NCI-H446 treated with DMSO at 0.1 percent for 48 hours (cell line): ENCODE measurements around the gene CEACAM16.
"Not testable (repeated sequence)": the region's sequence is repeated elsewhere in the genome, so short reads cannot be mapped to it uniquely, and the experiment has no call there.

Experiments used
- DNase-seq: peaks from one replicate; lab custom pipeline; 2025; lab: John Stamatoyannopoulos, UW

CEACAM16 gene

DNA sequence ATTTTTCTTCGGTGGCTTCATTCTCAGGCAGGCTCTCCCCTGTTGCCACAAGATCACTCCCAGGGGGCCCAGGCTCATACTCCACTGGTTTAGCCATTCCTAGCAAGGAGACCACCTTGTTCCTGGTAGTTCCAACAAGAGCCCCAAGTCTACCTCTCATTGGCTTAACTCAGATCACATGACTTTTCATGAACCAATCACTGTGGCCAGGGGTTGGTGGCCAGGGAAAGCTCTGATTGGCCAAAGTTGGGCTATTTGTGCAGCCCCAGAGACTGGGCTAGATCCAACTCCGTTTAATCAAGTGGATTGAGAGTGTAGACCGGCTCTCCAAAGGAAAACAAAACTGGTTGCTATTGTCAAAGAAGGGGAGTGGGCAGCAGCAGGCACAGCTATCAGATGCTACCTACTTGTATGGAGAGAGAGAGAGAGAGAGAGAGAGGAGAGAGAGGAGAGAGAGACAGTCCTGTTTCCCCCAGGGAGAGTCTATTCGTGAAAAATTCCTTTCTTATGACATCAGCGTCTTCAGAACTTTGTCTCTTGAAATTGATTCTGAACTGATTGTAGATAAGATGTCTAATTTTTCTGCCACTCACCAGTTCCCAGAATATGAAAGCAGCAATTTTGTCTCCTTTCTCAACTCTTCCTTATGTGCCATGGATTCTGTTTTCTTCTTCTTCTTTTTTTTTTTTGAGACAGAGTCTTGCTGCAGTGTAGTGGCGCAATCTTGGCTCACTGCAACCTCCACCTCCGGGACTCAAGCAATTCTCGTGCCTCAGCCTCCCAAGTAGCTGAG is 21.7 kb upstream of the CEACAM16 start:
- DNase-seq: no peak

DNA sequence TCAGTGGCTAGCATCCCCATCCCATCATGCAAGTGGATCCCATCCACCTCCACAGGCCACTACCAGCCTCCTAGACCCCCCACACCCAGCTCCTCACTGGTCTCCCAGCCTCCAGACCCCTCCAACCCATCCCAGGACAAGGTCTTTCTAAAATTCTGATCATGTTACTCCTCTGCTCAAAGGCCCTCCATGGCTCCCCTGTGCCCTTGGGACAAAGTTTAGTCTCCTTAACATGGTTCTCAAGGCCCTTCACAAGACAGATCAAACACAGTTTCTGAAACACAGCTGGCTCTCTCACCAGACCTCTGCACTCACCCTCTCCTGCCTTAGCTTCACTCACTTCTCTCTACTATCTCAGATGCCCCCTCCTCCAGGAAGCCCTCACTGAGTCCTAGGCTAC is 18.4 kb upstream of the CEACAM16 start:
- no peak for DNase-seq

DNA sequence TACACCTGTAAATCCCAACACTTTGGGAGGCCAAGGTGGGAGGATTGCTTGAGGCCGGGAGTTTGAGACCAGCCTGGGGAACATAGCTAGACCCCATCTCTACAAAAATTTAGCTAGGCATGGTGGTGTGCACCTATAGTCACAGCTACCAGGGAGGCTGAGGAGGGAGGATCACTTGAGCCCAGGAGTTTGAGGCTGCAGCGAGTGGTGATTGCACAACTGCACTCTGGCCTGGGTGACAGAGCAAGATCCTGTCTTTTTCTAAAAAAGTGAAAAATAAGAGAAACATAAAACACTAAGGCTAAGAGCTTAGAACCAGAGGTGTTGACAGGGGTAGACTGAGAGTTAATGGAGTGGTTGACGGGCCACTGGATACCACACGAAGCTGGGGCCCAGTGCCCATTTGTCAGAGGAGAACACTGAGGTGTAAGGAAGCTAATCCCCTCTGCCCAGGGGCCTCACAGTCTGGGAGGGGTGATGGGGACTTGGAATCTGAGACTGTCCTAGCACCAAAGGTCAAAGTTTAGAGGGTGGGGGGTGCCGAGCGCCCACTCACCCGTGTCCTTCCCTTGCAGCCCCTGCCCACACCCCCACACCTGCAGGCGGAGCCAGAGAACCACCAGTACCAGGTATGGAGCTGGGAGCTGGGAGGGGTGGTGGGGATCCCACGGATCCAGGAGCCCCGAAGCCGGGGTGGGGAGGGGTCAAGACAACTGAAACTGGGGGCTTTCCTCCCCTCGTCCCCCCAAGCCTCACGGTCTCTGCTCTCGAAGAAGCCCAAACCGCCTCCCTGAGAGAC is 16.8 kb upstream of the CEACAM16 start:
- no peak for DNase-seq

DNA sequence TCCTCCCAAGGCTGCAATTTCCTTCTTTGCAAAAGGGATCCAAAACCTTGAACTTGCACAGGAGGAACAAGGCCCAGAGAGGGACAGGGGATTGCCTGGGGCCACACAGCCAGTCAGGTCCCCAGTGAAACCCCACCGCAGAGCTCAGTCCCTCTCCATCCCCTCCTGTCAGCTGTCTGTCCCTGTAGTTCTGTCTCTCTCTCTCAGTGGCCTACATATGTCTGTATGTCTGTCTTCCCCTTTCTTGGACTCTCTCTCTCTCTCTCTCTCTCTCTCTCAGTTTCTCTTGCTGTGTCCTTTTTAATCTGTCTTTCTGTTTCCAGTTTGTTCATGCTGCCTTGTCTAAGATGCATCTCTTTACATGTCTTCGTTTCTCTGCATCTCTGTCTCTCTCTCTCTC is 16.1 kb upstream of the CEACAM16 start:
- DNase-seq: no peak

DNA sequence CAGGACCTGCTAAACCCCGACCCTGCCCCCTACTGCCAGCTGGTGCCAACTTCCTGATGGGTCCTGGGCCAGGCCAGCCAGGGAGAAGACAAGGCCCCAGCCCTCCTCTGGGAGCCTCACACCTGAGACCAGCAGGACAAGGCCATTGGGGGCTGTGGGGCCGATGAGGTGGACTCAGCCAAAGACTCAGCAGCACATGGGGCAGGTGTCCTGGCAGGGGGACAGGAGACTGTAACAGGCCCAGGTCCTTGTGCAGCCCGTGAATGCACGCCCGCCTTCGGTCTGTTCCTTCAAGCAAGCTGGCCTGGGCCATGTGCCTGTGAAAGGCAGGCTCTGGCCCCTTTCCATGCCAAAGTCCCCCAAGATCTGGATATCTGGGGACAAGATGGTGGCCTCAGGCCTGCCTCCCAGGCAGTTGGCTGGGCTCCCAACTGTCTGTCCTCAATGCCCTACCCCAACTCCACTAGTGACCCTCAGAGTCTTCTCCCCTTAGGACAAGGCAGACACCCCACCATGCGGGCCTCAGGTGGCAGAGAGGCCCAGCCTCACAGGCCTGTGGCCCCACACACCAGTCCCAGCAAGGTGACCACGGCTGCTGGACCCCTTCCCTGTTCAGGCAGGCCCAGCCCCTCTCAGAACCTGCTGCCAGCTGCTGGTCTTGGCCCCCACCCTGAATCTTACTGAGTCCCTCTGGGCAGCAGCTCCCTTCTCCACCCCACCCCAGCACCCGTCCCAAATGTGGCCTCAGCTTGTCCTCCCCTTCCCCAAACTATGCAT is 15.3 kb upstream of the CEACAM16 start:
- no peak for DNase-seq

DNA sequence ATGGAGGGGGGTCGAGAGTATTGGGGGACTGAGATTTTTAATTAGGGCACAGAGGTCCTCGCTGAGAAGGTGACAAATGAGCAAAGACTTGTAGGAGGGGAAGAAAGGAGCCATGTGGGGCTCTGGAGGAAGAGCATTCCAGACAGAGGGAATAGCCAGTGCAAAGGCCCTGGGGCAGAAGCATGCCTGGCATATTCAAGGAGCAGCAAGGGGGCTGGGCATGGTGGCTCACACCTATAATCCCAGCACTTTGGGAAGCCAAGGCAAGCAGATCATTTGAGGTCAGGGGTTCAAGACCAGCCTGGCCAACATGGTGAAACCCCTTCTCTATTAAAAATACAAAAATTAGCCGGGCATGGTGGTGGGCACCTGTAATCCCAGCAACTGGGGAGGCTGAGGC is 14.6 kb upstream of the CEACAM16 start:
- not testable (repeated sequence) for DNase-seq

DNA sequence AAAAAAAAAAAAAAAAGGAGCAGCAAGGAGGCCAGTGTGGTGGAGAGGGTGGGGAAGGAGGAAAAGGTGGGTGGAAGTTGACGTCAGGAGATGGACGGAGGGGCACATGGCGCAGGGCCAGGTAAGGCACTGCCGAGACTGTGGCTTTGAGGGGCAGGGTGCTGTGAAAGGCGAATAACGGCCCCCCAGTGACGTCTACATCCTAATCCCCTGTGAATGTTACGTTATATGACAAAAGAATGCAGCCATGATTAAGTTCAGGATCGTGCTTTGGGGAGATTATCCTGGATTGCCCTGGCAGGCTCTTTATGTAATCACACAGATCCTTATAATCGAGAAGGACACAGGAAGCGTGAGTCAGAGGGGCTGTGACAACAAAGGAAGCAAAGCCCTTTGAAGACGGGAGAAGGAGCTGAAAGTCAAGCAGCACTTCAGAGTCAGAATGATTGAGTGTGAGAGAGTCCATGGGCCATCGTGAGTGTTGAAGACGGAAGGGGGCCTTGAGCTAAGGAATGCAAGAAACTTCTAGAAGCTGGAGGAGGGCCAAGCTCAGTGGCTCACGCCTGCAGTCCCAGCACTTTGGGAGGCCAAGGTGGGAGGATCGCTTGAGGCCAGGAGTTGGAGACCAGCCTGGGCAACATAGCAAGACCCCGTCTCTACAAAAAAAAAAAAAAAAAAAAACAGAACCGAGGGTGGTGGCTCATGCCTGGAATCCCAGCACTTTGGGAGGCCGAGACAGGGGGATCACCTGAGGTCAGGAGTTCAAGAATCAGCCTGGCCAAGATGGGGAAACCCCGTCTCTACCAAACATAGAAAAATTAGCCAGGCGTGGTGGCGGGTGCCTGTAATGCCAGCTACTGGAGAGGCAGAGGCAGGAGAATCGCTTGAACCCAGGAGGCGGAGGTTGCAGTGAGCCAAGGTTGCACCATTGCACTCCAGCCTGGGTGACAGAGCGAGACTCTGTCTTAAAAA is 13.8 kb upstream of the CEACAM16 start:
- DNase-seq: no peak

DNA sequence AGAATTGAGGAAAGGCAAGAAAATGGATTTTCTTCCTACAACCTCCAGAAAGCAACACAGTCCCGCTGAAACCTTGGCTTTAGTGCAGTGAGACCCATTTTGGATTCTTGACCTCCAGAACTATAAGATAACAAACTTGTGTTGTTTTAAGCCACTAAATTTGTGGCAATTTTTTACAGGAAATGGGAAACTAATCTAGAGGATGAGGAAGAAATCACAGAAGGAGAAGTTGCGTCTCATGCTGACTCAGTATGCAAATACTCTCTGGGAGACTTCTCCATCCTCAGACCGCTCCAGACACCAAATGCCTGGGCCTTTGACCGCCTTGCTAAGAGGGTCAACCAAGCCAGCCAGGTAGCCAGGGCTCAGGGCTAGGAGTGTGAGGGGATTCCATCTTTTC is 13.1 kb upstream of the CEACAM16 start:
- DNase-seq: no peak

DNA sequence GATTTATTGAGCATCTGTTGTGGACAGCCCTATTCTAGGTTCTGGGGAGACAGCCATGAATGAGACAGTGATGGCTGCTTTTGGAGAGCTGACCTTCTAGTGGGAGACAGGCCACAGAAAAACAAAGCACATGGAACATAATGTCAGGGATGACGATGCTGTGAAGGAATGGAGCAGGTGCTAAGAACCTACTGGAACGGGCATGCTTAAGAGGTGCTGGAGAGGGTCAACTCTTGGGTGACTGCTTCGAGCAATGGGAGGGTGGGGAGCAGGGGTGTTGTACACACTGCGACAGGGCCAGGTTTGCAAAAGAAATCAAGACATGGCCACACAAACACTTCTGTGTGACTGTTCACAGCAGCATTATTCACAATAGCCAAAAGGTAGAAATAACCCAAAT is 12.1 kb upstream of the CEACAM16 start:
- no peak for DNase-seq

DNA sequence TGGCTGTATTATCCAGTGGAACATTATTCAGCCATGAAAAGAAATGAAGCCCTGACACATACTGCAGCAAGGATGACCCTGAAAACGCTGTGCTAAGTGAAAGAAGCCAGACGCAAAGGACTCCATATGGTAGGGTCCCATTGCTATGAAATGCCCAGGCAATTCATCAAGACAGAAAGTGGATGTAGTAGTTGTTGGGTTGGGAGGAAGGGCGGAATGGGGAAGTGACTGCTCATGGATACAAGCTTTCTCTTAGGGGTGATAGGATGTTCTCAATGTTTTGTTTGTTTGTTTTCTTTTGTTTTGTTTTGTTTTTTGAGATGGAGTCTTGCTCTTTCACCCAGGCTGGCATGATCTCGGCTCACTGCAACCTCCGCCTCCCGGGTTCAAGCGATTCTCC is 11.1 kb upstream of the CEACAM16 start:
- DNase-seq: no peak

DNA sequence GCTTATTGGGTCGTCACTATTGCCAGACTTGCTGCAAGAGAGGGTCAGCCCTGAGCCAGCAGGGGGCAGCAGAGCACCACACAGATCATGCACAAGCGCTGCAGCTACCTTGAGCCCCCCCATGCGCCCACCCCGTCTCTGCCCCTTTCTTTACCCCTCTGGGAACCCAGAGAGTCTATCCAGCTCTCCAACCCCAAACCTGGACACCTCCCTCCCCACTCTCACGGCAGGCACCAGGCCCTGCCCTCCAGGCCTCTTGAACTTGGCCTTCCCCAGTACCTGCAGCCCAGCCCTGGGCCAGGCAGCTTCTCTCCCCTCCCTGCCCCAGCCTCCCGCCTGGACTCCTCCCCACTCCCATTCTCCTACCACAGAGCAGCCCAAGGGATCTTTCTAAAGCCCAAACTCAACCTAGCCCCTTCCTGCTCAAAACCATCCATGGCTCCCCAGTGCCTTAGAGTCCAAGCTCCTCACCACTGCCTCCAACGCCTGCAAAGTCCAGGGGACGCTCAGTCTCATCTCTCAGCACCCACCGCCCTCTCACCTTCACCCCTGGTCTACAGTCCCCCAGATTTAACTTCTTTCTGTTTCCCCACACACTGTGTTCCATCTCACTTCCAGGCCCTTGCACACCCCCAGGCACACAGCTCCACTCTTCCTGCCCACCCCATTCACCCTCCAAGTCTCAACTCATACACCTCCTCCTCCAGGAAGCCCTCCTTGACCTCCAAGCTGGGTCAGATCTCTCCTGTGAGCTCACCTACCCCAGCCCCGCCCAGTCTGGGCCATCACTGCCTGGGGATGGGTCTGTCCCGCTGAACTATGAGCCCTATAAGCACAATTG is 9.4 kb upstream of the CEACAM16 start:
- DNase-seq: peak; percentile 10

DNA sequence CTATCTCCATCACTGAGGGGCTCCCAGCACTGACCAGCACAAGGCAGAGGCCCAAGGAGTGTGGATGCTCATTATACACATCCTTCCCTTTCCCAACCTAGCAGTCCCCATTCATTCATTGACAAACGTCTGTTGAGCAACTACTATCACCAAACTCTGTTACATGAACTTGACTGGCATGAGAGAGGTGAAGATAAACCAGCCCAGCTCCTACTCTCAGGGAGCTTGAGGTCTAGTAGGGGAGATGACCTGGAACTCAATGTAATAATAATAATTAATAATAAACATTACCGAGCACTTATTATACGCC is 8.9 kb upstream of the CEACAM16 start:
- no peak for DNase-seq

DNA sequence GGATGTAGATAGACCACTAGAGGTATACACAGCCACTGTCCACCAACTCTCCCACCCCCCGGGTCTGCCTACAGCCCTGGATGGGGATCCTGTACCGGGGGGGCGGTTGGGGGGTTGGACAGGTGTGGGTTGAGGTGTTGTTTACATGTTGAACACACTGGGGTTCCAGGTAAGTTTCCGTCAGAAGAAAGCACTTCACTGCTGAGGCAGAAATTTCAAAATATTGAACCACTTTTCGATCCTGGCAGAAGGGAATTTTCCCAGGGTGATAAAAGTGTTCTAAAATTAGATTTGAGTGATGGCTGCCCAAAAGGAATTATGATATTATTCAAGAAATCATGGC is 6.6 kb upstream of the CEACAM16 start:
- no peak for DNase-seq

DNA sequence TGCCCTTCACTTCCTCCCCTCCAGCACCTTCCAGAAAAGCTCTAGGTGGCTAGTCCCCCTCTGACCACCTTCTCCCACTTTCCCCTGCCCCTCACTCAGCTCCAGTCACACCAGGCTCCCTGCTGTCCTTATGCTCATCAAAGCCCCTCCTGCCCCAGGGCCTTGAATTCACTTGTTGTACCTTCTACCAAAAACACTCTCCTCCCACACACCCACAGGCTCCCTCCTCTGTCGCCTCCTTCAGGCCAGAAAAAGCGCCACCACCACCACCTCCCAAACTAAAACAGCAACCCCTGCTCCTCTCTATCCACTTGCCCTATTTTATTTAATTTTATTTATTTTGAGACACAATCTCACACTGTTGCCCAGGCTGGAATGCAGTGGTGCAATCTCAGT is 4.8 kb upstream of the CEACAM16 start:
- no peak for DNase-seq

DNA sequence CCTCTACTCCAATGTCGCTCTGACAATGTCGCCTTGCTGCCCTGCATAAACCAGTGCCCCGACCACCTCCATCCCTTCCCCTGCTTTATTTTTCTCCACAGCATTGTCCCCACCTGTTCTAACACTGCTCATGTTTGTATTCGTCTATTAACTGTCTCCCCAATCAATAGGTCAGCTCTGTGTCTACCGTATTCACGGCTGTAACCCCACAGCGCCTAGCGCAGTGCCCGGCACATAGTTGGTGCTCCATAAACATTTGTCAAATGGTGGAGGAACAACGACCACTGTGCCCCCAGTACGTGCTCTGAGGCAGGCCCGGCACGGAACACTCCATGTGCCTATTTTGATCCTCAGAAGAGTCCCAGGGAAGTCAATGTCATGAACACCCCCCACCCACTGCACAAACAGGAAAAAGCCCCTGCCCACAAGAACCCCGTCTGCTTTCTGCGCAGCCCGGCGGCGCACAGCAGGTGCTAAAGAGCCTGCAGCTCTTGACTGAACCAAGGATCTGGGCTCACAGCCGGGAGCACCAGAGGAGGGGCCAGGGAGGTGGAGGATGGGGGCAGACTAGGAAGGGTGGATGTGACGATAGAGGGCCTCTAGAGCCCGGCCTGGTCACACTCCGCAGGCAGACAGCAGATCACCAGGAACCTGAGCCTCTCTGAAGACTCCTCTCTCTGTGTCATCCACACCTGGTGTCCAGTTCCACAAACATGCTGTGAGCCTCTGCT is 1.8 kb upstream of the CEACAM16 start:
- no peak for DNase-seq

DNA sequence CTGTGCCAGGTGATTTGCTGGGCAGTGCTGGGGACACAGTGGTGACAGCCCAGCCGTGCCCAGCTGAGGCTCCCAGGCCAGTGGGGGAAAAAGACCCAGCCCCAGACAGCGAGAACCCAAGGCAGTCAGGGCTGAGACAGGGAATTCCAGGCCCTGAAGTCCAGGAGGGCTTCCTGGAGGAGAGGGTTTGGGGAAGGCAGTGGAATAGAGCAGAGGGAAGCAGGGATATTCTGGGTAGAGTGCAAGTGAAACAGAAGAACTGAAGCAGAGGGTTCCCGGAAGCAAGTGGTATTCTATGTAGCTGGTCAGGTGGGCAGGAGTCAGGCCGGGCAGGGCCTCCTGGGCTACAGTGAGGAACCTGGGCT is 1.3 kb upstream of the CEACAM16 start:
- DNase-seq: no peak

DNA sequence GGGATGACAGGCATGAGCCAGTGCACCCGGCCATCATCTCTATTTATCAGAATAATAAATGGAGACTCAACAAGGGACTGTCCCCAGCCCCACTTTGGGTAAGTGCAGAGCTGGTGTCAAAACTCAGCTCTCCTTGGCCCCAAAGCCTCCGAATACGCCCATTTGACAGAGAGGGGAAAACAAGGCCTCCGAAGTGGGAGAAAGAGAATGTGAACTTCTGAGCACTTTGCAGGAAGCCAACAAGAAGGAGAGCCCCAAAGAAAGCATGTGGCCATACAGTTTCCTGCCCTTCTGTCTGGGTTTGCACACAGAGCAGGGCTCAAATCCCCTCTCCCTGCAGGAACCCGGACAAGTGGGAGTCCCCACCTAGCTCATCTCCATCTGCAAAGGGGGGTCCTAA is 1.6 kb downstream of the CEACAM16 start:
- DNase-seq: no peak

DNA sequence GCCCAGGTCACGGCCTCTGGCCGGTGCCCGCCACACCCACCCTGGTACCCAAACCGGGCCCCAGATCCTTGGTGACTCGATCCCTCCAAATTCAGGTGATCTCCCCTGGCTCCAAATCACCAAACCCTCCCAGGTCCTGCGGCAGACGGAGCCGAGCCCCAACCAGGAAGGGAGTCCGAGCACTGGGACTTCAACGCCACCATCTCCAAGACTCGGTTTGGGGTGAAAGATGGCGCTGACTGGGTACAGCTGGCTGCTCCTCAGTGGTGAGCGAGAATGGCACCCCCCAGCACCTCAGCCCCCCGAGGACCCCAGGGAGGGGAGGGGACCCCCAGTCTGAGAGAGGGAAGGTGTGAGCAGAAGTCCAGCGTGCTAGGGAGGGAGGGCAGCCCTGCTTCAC is 2.3 kb downstream of the CEACAM16 start:
- DNase-seq: no peak

DNA sequence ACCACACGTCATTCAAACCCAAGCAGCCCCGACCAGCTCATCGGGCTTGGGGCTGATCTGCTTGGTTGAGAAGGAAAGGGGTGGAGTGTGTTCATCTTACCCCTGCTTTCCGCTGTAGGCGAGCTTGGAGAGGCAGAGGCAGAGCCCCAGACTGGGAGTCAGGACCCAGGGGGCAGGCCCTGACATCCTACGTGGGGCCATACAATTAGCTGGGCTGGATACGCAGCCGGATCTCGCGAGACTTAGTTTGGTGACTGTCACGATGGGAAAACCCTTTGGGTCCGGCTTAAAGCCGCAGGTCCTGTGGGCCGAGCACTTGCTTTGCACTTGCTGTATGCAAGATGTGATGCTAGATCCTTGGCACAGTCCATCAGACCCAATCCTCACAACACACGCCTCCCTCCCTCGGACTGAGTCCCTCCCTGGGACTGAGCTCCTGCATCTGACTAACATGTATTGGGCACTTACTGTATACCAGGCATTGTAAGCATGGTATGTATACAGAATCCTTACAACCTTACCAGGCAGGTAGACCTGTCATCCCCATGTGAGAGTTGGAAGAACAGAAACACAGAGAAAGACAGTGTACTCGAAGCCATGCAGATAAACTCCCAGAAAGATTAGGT is 3.7 kb downstream of the CEACAM16 start:
- DNase-seq: no peak
